Coronary artery (tissue), 2 donors: ENCODE results near the gene CTRB2.

Source experiments
- DNase-seq: peaks from one replicate; pipeline ENCODE4 v3.0.0-alpha.2; 2017; ENCODE audit warnings: low spot score
- H3K27ac ChIP-seq, 2 donors: fragments of 200-600 bp; sonication (generic); one replicate each; pipeline ENCODE4 v1.5.1; 2016 to 2019
- H3K4me3 ChIP-seq: fragments of 200-600 bp; sonication (generic); 2 replicates; pipeline ENCODE4 v1.5.1; 2016; ENCODE audit warnings: mild to moderate bottlenecking, moderate library complexity
- CTCF ChIP-seq: fragments of 200-600 bp; sonication (generic); IDR thresholded peaks from one replicate; pipeline ENCODE4 v1.5.1; 2019; ENCODE audit warnings: antibody characterized with exemption

The CTRB2 gene

GRCh38 chr16:75160386-75160785, 46.6 kb downstream of the CTRB2 start:
- no peak for TF ChIP-seq CTCF
- H3K4me3 ChIP-seq = no peak overlapping the region
- no peak for DNase-seq
- no peak overlapping the region for H3K27ac ChIP-seq
